Pancreas (tissue), 10 donors: Measurements from ENCODE around the gene OGG1. TPM values are rescaled to one million over a fixed set of nuclear protein-coding genes. Genes with fewer than 3 reads are reported as not detected.

Source experiments
- ATAC-seq, 4 donors: fragments of 200-7000 bp; cut with Tn5 transposase; one replicate each; pipeline versions ENCODE4 v1.8.0 to v1.9.1; 2020; ENCODE audit warnings: mild to moderate bottlenecking in 4 of 4, moderate library complexity in 4 of 4
- DNase-seq, 6 donors: peaks; one replicate each; pipeline ENCODE4 v3.0.0-alpha.2; 2020
- FAIRE-seq: peaks from 2 replicates; lab custom pipeline; 2012; peaks lifted over from hg19 to GRCh38; lab: Jason Lieb, UNC
- H3K27ac ChIP-seq, 4 donors: fragments of 200-600 bp; sonication (generic); 1 replicate in 3 of 4; 2 replicates in 1 of 4; pipeline versions ENCODE4 v1.5.0 to v1.8.0; 2020
- H3K27me3 ChIP-seq, 4 donors: fragments of 200-600 bp; one replicate each; pipeline ENCODE4 v1.8.0; 2021
- H3K36me3 ChIP-seq, 3 donors: fragments of 200-600 bp; sonication (generic) in 1 of 3; one replicate each; pipeline versions ENCODE4 v1.5.0 to v1.8.0; 2020 to 2021
- H3K4me1 ChIP-seq, 3 donors: fragments of 200-600 bp; one replicate each; pipeline ENCODE4 v1.8.0; 2021
- H3K4me3 ChIP-seq, 4 donors: fragments of 200-600 bp; sonication (generic) in 2 of 4; one replicate each; pipeline versions ENCODE4 v1.5.0 to v1.8.0; 2020 to 2021
- H3K9me3 ChIP-seq, 4 donors: fragments of 200-600 bp; one replicate each; pipeline ENCODE4 v1.8.0; 2021
- WGBS, 2 donors: extraction: QIAGEN DNeasy Blood & Tissue Kit; methylation state at CpG; one replicate each; pipeline ENCODE4 v1.1.7; 2013; 5-methylcytosine and 5-hydroxymethylcytosine counted together
- intact Hi-C, 3 donors: fragments of 100-400 bp; cut with DNase I; formaldehyde crosslinking; loops; one replicate each; pipeline versions ENCODE4 v1.11.1 to v1.14.2; 2022
- polyA plus RNA-seq, 2 donors: library from polyadenylated mRNA; stranded (reverse); fragments of 200-250 nt; gene quantifications; one replicate each; pipeline ENCODE4 v1.2.3, GENCODE V29; 2013
- total RNA-seq, 6 donors: library from RNA; stranded (reverse); fragmentation: NEBNext Ultra II Directional in 4 of 6; extraction: Animal tissue kit (Norgen Biotek cat#: 25700) in 4 of 6; gene quantifications; one replicate each; pipeline versions ENCODE4 v1.2.1 to v1.2.4, GENCODE V29; 2021 to 2023
- TF ChIP-seq, protein P1 (sequence below), 4 donors: fragments of 200-600 bp; sonication (generic) in 3 of 4; IDR thresholded peaks; one replicate each; pipeline versions ENCODE4 v1.5.0 to v1.8.0; 2021; ENCODE audit warnings: antibody characterized with exemption in 4 of 4
- donor health status: healthy with polysubstance abuse.
- donor health status: DM: no; HTN: no; CAD: no; lungs with moderate emphysema.
- donor health status: DM: no; HTN: no; CAD: no.
- donor health status: control.
- donor health status: control.
- donor health status: Bipolar disorder and iron deficiency.
- donor health status: DM: yes; HTN: yes; CAD: no.
- donor health status: DM: no; HTN: no; CAD: no.
- donor health status: DM: no; HTN: no; CAD: no.
- donor health status: DM: yes; HTN: yes; CAD: no.

The OGG1 gene
- total and polyA plus RNA-seq, 8 donors: 5.9 to 13.9 (median 9.1) TPM

DNA sequence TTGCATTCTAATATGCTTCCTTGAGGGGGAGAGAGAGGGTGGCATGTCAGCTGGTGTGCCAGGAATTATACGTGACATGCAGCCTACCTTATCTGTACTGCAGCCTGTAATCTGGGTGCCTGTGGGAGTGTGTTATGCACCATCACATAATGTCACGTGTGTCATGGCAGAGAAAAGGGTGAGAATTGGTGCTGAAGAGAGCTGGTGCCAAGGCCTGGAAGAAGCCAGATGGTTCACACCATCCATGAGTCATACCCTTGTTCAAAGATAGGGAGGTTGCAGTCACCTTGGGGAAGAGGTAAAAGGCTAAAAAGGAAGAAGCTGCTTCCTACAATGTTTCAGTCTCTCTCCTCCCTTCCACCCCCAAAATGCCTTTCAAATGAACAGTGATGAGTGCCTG, 12.9 kb upstream of the OGG1 start:
- H3K4me1 ChIP-seq: peaks cover 0 to 14% (median 8%) of the 10 kb centered on the region in 3 donors
- no peaks in the 10 kb centered on the region for H3K9me3 ChIP-seq
- H3K27ac ChIP-seq: no peak overlapping the region
- H3K36me3 ChIP-seq: peaks cover 11 to 47% (median 12%) of the 10 kb centered on the region in 3 donors
- no peak for ATAC-seq
- H3K27me3 ChIP-seq: no peaks in the 10 kb centered on the region
- TF ChIP-seq, protein P1, sequence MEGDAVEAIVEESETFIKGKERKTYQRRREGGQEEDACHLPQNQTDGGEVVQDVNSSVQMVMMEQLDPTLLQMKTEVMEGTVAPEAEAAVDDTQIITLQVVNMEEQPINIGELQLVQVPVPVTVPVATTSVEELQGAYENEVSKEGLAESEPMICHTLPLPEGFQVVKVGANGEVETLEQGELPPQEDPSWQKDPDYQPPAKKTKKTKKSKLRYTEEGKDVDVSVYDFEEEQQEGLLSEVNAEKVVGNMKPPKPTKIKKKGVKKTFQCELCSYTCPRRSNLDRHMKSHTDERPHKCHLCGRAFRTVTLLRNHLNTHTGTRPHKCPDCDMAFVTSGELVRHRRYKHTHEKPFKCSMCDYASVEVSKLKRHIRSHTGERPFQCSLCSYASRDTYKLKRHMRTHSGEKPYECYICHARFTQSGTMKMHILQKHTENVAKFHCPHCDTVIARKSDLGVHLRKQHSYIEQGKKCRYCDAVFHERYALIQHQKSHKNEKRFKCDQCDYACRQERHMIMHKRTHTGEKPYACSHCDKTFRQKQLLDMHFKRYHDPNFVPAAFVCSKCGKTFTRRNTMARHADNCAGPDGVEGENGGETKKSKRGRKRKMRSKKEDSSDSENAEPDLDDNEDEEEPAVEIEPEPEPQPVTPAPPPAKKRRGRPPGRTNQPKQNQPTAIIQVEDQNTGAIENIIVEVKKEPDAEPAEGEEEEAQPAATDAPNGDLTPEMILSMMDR (IDR thresholded peaks at IDR 0.05): no peak
- DNase-seq: no peak
- intact Hi-C loops: no loop called here
- no peak for FAIRE-seq
- 48 to 49% methylated on average over 2 of the region's 2 CpGs for WGBS, 2 donors
- H3K4me3 ChIP-seq: no peak overlapping the region

- no peaks in the 10 kb centered on the region for H3K9me3 ChIP-seq
- H3K36me3 ChIP-seq: peaks cover 24 to 70% (median 35%) of the 10 kb centered on the region in 3 donors
- intact Hi-C loops: no loop called here
- FAIRE-seq: no peak
- H3K4me3 ChIP-seq: no peak overlapping the region
- H3K27me3 ChIP-seq: no peaks in the 10 kb centered on the region
- no peaks in the 10 kb centered on the region for H3K4me1 ChIP-seq
- WGBS, 2 donors: 90 to 95% methylated on average over 15 of the region's 15 CpGs
- H3K27ac ChIP-seq: no peak overlapping the region
- ATAC-seq: no peak
- no peak for DNase-seq
- TF ChIP-seq, protein P1 (IDR thresholded peaks at IDR 0.05): no peak
These were observed 10.6 kb upstream of the OGG1 start for GRCh38 chr3:9739181-9739580.

GRCh38 chr3:9742560-9742959, 7.2 kb upstream of the OGG1 start:
- TF ChIP-seq, protein P1 (IDR thresholded peaks at IDR 0.05): no peak
- intact Hi-C loops: no loop called here
- no peaks in the 10 kb centered on the region for H3K27me3 ChIP-seq
- 97 to 100% methylated on average over 1 of the region's 1 CpG for WGBS, 2 donors
- no peak for FAIRE-seq
- H3K9me3 ChIP-seq: no peaks in the 10 kb centered on the region
- no peak for ATAC-seq
- peaks cover 24 to 98% (median 51%) of the 10 kb centered on the region in 3 donors for H3K36me3 ChIP-seq
- DNase-seq: no peak
- H3K4me3 ChIP-seq: no peak overlapping the region
- no peaks in the 10 kb centered on the region for H3K4me1 ChIP-seq
- H3K27ac ChIP-seq: no peak overlapping the region

GRCh38 chr3:9743548-9743947, 6.2 kb upstream of the OGG1 start:
- 96% methylated on average over 18 of the region's 18 CpGs for WGBS, 2 donors
- H3K4me1 ChIP-seq: no peaks in the 10 kb centered on the region
- DNase-seq (no peak), FAIRE-seq (no peak), ATAC-seq (no peak)
- H3K27me3 ChIP-seq: no peaks in the 10 kb centered on the region
- H3K4me3 ChIP-seq: no peak overlapping the region
- no peak overlapping the region for H3K27ac ChIP-seq
- H3K9me3 ChIP-seq: no peaks in the 10 kb centered on the region
- TF ChIP-seq, protein P1 (IDR thresholded peaks at IDR 0.05): no peak
- H3K36me3 ChIP-seq: peaks cover 24 to 89% (median 51%) of the 10 kb centered on the region in 3 donors
- intact Hi-C loops: no loop called here

- no peaks in the 10 kb centered on the region for H3K9me3 ChIP-seq
- DNase-seq (no peak), ATAC-seq (no peak), FAIRE-seq (no peak)
- H3K27me3 ChIP-seq: no peaks in the 10 kb centered on the region
- H3K27ac ChIP-seq: no peak overlapping the region
- TF ChIP-seq, protein P1 (IDR thresholded peaks at IDR 0.05): no peak
- H3K4me1 ChIP-seq: peaks cover 0 to 4% (median 0%) of the 10 kb centered on the region in 3 donors
- intact Hi-C loops: no loop called here
- peaks cover 24 to 84% (median 47%) of the 10 kb centered on the region in 3 donors for H3K36me3 ChIP-seq
- WGBS, 2 donors: 90 to 96% methylated on average over 13 of the region's 13 CpGs
- H3K4me3 ChIP-seq: no peak overlapping the region
These were observed 5.6 kb upstream of the OGG1 start for GRCh38 chr3:9744162-9744561.
